ENCODE results near the gene CD69. TPM values are rescaled to one million over a fixed set of nuclear protein-coding genes. Genes with fewer than 3 reads are reported as not detected.

The CD69 gene
- total and polyA plus RNA-seq, 2 donors (not counting 3 experiments of a cell fraction or from before 2014, with no cell fraction given): 0.49 to 4.4 TPM

DNA sequence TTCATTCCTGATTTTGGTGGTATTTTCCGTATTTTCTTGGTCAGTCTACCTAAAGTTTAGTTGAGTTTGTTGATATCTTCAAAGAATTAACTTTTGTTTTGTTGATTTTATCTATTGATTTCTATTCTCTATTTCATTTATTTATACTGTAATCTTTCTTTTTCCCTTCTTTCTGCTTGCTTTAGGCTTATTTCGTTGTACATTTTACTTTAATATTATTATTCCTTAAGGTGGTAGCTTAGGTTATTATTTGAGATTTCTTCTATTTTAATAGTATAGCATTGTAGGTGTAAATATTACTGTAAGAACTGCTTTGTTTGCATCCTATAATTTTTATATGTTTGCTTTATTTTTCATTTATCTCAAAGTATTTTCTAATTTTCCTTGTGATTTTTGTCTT, 45.2 kb upstream of the CD69 start:
- FAIRE-seq: no peak
- Histone ChIP-seq H3K27ac (ENCODE audit: insufficient read depth, low read depth, low read length) (no peak overlapping the region), H2AFZ (ENCODE audit: low read depth, low read length) (no peak overlapping the region), H3K79me2 (ENCODE audit: control insufficient read depth, insufficient read depth, low read length) (no peaks in the 10 kb centered on the region), H3K4me3 (replicated peaks in 1 of 3; ENCODE audit: insufficient read depth in 1 of 3, low read depth in 1 of 3, low read length in 3 of 3) (no peak overlapping the region), H3K36me3 (ENCODE audit: control insufficient read depth in 2 of 2, extremely low read depth in 1 of 2, insufficient read depth in 2 of 2, low read length in 2 of 2) (no peaks in the 10 kb centered on the region), H3K9me3 (replicated peaks; ENCODE audit: control insufficient read depth, insufficient read depth, low read length) (no peaks in the 10 kb centered on the region), H3K4me2 (ENCODE audit: insufficient read depth, low read length) (no peak overlapping the region), H3K4me1 (ENCODE audit: control insufficient read depth, extremely low read depth, insufficient read depth, low read length) (no peaks in the 10 kb centered on the region), H4K20me1 (replicated peaks; ENCODE audit: control insufficient read depth, extremely low read depth, insufficient read depth, low read length) (no peaks in the 10 kb centered on the region), H3K9ac (replicated peaks; ENCODE audit: extremely low read depth, insufficient read depth, low read length) (no peak overlapping the region), H3K9me1 (replicated peaks; ENCODE audit: control insufficient read depth, extremely low read depth, insufficient read depth, low read length) (no peaks in the 10 kb centered on the region), H3K27me3 (ENCODE audit: control insufficient read depth in 2 of 2, insufficient read depth in 2 of 2, low read length in 2 of 2) (no peaks in the 10 kb centered on the region)
- dilution Hi-C loops (cut with MboI; ENCODE audit: extremely low pct_ligation_motif_present, low sequenced_read_pairs) (no loop called here), intact Hi-C loops (cut with micrococcal nuclease) (no loop called here)
- TF ChIP-seq JUN (IDR thresholded peaks at IDR 0.05; ENCODE audit: borderline replicate concordance, insufficient read depth, insufficient read length, low read depth): no peak
- TF ChIP-seq FOS (IDR thresholded peaks at IDR 0.05; ENCODE audit: borderline replicate concordance, insufficient read depth, low read length): no peak
- no peak for TF ChIP-seq GATA2 (IDR thresholded peaks at IDR 0.05; ENCODE audit: insufficient read depth, insufficient read length, low read depth, low read length)
- no peak for TF ChIP-seq POLR2AphosphoS5 (IDR thresholded peaks at IDR 0.05; ENCODE audit: insufficient read depth, low read depth, low read length)
- TF ChIP-seq MYC (IDR thresholded peaks at IDR 0.05; ENCODE audit: low read depth, low read length): no peak
- TF ChIP-seq, protein P1, sequence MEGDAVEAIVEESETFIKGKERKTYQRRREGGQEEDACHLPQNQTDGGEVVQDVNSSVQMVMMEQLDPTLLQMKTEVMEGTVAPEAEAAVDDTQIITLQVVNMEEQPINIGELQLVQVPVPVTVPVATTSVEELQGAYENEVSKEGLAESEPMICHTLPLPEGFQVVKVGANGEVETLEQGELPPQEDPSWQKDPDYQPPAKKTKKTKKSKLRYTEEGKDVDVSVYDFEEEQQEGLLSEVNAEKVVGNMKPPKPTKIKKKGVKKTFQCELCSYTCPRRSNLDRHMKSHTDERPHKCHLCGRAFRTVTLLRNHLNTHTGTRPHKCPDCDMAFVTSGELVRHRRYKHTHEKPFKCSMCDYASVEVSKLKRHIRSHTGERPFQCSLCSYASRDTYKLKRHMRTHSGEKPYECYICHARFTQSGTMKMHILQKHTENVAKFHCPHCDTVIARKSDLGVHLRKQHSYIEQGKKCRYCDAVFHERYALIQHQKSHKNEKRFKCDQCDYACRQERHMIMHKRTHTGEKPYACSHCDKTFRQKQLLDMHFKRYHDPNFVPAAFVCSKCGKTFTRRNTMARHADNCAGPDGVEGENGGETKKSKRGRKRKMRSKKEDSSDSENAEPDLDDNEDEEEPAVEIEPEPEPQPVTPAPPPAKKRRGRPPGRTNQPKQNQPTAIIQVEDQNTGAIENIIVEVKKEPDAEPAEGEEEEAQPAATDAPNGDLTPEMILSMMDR (IDR thresholded peaks at IDR 0.05; ENCODE audit: extremely low read depth in 1 of 2, insufficient read depth in 1 of 2, low read depth in 1 of 2, low read length in 2 of 2): no peak
- TF ChIP-seq POLR2A (IDR thresholded peaks at IDR 0.05; ENCODE audit: low read depth, low read length): no peak
- TF ChIP-seq EZH2 (IDR thresholded peaks at IDR 0.05; ENCODE audit: borderline replicate concordance, low read depth, low read length, severe bottlenecking): no peak
- TF ChIP-seq, protein P2, sequence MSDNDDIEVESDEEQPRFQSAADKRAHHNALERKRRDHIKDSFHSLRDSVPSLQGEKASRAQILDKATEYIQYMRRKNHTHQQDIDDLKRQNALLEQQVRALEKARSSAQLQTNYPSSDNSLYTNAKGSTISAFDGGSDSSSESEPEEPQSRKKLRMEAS (IDR thresholded peaks at IDR 0.05; ENCODE audit: insufficient read depth, insufficient read length): no peak
- no peak for DNase-seq (ENCODE audit: low read depth, low spot score)
- ChIA-PET CTCF (interaction anchor here (7.9 kb wide), 1 partner anchor 55 kb away, joined by 62 read pairs; no protein-coding TSS in a partner anchor), POLR2A (no interaction called here)
- BruUV-seq (replicated peaks): no TSS peak

Measured in endothelial cell of umbilical vein (primary cell).